Progenitor cell of endocrine pancreas (in vitro differentiated cells): Measurements from ENCODE around the gene CENPP. TPM values are rescaled to one million over a fixed set of nuclear protein-coding genes. Genes with fewer than 3 reads are reported as not detected.
"Not testable (repeated sequence)": the region's sequence is repeated elsewhere in the genome, so short reads cannot be mapped to it uniquely, and the experiment has no call there.

Experiments
- DNase-seq: peaks from one replicate; pipeline ENCODE4 v3.0.0; 2021; ENCODE audit warnings: low spot score; ENCODE audit not compliant: unreplicated experiment
- H3K27ac Mint-ChIP-seq: 2 replicates; pipeline ENCODE4 v1.8.0; 2021; ENCODE audit warnings: mild to moderate bottlenecking, moderate library complexity, mixed read lengths
- H3K27me3 Mint-ChIP-seq: 2 replicates; pipeline ENCODE4 v1.8.0; 2021; ENCODE audit warnings: mixed read lengths
- H3K36me3 Mint-ChIP-seq: 2 replicates; pipeline ENCODE4 v1.8.0; 2022; ENCODE audit warnings: mixed read lengths; ENCODE audit not compliant: insufficient read depth
- H3K4me1 Mint-ChIP-seq: 2 replicates; pipeline ENCODE4 v1.8.0; 2021; ENCODE audit warnings: low read depth, mixed read lengths
- H3K4me3 Mint-ChIP-seq: 2 replicates; pipeline ENCODE4 v1.8.0; 2021; ENCODE audit warnings: low read depth, mild to moderate bottlenecking, moderate library complexity, mixed read lengths
- H3K9me3 Mint-ChIP-seq: 2 replicates; pipeline ENCODE4 v1.8.0; 2021; ENCODE audit warnings: low read depth, mixed read lengths
- CTCF ChIP-seq: fragments of 200-600 bp; sonication (generic); IDR thresholded peaks from one replicate; pipeline ENCODE4 v1.5.0; 2021; ENCODE audit warnings: antibody characterized with exemption, mild to moderate bottlenecking; ENCODE audit not compliant: unreplicated experiment
- total RNA-seq: library from RNA; stranded (reverse); gene quantifications from 2 replicates; pipeline ENCODE4 v1.2.1, GENCODE V29; 2021

CENPP gene
- total RNA-seq, 1 donor from 2014 or later = 5.0 TPM

GRCh38 chr9:92407818-92408217, 82.1 kb downstream of the CENPP start:
- Mint-ChIP-seq H3K9me3 (peaks cover 3% of the 10 kb centered on the region), H3K27me3 (no peaks in the 10 kb centered on the region), H3K4me3 (no peak overlapping the region), H3K27ac (no peak overlapping the region), H3K36me3 (no peaks in the 10 kb centered on the region), H3K4me1 (peaks cover 2% of the 10 kb centered on the region)
- DNase-seq = no peak
- TF ChIP-seq CTCF = no peak

- Mint-ChIP-seq H3K36me3 (no peaks in the 10 kb centered on the region), H3K27ac (no peak overlapping the region), H3K9me3 (peaks cover 3% of the 10 kb centered on the region), H3K27me3 (no peaks in the 10 kb centered on the region), H3K4me3 (no peak overlapping the region), H3K4me1 (peaks cover 2% of the 10 kb centered on the region)
- TF ChIP-seq CTCF = no peak
- DNase-seq = no peak
These were observed 83.2 kb downstream of the CENPP start for GRCh38 chr9:92408747-92409478.

GRCh38 chr9:92411157-92411556, 85.4 kb downstream of the CENPP start:
- not testable (repeated sequence) for H3K27me3 Mint-ChIP-seq, H3K4me3 Mint-ChIP-seq, H3K27ac Mint-ChIP-seq, H3K9me3 Mint-ChIP-seq, H3K36me3 Mint-ChIP-seq, DNase-seq, H3K4me1 Mint-ChIP-seq

GRCh38 chr9:92414566-92414965, 88.8 kb downstream of the CENPP start:
- no peak for DNase-seq
- TF ChIP-seq CTCF = no peak
- Mint-ChIP-seq H3K27me3 (no peaks in the 10 kb centered on the region), H3K27ac (no peak overlapping the region), H3K4me1 (no peaks in the 10 kb centered on the region), H3K4me3 (no peak overlapping the region), H3K36me3 (no peaks in the 10 kb centered on the region), H3K9me3 (peaks cover 3% of the 10 kb centered on the region)

GRCh38 chr9:92422611-92423338, 97.0 kb downstream of the CENPP start:
- H3K9me3 Mint-ChIP-seq = no peaks in the 10 kb centered on the region
- peaks cover 2% of the 10 kb centered on the region for H3K4me1 Mint-ChIP-seq
- H3K4me3 Mint-ChIP-seq = no peak overlapping the region
- no peaks in the 10 kb centered on the region for H3K36me3 Mint-ChIP-seq
- TF ChIP-seq CTCF = no peak
- no peaks in the 10 kb centered on the region for H3K27me3 Mint-ChIP-seq
- no peak for DNase-seq
- H3K27ac Mint-ChIP-seq = no peak overlapping the region
